GM08714 (cell line): ENCODE data around the gene ERCC1.
A peak's percentile ranks its signal among the peaks of the same experiment; 100 is the strongest.
"Not testable (repeated sequence)": the region's sequence is repeated elsewhere in the genome, so short reads cannot be mapped to it uniquely, and the experiment has no call there.

Experiments used
- H3K4me3 ChIP-seq: fragments of 200-500 bp; sonication (Bioruptor generic); 2 replicates; pipeline ENCODE4 v1.5.1; 2014; ENCODE audit warnings: mild to moderate bottlenecking, low read length, inconsistent platforms
- ZNF274 ChIP-seq: IDR thresholded peaks from 2 replicates; pipeline ENCODE4 v1.6.1; 2012; ENCODE audit warnings: mild to moderate bottlenecking, low read depth, low read length

ERCC1 gene

GRCh38 chr19:45408121-45408520 is 15.6 kb downstream of the ERCC1 start:
- H3K4me3 ChIP-seq: no peak overlapping the region

DNA sequence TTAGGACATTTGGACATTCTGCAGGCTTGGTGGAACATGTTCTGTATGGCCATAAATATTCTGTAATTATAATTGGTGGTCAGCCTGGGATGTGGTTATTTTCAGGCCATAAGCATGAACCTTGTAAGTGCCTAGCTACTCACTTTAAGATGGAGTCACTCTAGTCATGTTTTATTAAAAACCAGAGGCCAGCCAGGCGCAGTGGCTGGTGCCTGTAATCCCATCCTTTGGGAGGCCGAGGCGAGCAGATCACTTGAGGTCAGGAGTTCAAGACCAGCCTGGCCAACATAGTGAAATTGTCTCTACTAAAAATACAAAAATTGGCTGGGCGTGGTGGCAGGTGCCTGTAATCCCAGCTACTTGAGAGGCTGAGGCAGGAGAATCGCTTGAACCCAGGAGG is 16.1 kb downstream of the ERCC1 start:
- not testable (repeated sequence) for H3K4me3 ChIP-seq

More at GRCh38 chr19:45408121-45408520, 15.6 kb downstream of the ERCC1 start:
- no peak for TF ChIP-seq ZNF274

DNA sequence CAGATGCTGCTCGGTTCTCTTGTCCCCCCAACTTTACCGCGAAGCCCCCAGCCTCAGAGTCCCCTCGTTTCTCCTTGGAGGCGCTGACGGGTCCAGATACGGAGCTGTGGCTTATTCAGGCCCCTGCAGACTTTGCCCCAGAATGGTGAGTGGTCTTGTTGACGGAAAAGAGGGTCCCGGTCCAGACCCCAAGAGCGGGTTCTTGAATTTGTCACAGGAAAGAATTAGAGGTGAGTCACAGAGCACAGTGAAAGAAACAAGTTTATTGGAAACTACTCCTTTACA is 16.7 kb downstream of the ERCC1 start:
- no peak for TF ChIP-seq ZNF274
- H3K4me3 ChIP-seq: peak overlapping the region; percentile 91

DNA sequence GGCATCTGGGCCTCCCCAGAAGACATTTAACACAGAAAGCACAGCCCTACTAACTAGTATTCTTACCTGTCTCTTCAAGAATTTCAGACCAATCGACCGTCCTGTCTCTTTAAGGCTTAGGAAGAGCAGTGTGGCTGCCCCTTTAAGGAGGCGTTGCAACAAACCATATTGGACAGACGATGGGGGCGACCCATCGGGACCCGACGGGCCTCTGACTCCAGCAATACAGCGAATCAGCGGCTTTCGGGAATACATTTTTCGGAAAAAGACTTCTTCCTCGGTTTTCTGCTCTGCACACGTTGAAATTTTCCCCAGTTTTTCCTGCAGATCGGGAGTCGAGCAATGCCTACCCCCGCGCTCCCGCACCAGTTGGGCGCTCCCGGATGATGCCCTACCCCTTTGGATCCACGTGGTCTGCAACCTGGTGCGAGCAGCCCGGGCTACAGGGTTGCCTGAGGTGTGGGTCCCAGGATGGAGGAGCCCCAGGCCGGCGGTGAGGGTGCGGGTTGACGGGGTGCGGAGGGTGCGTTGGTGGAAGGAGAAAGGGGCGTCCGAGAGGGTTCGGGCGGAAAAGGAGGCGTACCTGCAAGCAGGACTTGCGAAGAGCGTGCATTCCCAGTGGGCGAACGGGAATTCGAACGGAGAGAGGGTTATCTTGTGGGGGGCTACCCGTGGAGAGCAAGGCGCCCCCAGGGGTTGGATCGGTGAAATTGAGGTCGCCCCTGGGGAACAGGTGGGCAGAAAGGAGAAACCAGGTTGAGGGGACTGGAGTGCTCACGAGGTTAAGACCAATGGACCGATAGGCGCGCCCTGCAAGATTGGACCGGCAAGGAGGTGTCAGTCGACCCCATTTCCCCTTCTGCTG is 17.3 kb downstream of the ERCC1 start, which contains the start of gene POLR1G:
Gene POLR1G (plus strand): TSS at position 419 of the 865 bp plus-strand sequence. CDS start 53 bp downstream, at position 472.
- peak within 1 kb of the TSS; percentile 91 for H3K4me3 ChIP-seq
- TF ChIP-seq ZNF274: no peak

DNA sequence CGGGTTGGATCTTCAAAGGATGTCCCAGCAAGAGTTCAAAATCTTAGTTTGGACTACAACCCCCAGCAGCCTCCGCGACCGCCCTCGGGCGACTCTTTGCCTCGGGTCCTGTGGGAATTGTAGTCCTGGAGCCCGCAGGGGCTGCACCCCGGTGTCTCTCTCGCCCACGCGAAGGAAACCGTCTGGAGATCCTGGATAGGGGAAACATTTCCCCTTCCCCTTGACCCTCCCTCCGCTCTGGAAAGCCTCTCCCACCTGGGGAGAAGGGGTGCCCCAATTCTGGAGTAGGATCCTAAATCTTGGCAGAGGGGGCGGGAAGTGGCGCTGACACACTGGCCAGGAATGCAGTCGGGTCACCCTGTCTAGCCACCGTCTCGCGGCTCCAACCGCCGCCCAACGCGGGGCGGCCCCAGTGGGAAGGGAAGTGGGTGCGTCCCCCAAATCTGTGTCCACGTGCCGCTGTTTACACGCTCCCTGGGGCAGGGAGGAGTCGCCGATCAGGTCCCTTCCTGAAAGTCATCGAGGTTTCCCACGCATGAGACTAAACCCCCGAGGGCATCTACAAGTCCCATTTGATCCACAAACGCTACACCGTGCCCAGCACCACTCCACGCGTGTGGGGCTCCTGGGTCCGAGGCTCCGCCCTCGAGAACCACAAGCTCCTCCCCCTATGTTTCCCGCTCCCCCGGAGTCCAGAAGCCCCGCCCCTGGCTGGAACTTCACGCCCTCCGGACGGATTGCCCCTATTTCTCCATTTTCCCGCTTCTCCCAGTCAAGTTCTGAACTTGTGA is 18.1 kb downstream of the ERCC1 start:
- TF ChIP-seq ZNF274: no peak
- peak overlapping the region; percentile 91 for H3K4me3 ChIP-seq

DNA sequence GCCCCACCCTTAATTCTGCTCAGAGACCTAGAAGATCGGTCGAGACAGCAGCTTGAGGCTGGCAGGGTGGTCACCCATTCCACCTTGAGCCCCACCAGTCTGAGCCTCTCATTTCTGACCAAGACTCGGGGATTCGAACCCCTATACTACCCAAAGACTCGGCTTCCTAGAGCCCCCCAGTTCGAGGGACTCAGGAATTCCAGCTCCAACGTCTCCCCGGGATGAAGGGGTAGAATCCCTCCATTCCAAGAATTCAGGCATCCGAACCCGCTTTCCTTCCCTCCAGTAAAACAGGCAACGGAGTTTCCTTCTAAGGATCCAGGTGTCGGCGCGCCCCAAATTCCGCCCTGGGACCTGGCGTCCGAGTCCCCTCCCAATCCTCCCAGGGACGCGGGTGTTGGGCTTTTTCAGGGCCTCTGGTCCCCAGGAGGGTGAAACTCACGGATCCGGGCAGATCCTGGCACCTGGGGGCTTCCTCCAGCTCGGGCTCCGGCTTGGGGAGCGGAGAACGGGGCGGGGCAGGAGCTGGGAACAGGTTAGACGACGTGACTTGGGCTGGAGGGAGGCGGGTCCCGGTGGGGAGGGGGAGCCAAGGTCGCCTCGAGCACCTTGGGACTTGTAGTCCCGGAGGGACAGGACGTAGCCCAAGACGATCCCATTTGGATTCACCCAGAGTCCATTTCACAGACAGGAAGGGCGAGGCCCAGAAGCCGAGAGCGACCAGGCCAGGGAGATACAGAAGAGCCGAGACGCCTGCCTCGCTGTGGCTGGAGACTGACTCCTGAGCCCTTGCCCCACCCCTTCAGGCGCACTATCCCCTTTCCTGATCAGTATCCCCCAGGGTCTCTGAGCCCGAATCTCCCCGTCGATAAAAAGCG is 18.9 kb downstream of the ERCC1 start, which contains the start of gene PPP1R13L:
Gene PPP1R13L (minus strand): TSS at position 513 of the 878 bp plus-strand sequence. CDS start 6,751 bp downstream, outside the sequence.
- TF ChIP-seq ZNF274: no peak
- peak within 1 kb of the TSS; percentile 91; the same call in 1 of the 2 replicates for H3K4me3 ChIP-seq

DNA sequence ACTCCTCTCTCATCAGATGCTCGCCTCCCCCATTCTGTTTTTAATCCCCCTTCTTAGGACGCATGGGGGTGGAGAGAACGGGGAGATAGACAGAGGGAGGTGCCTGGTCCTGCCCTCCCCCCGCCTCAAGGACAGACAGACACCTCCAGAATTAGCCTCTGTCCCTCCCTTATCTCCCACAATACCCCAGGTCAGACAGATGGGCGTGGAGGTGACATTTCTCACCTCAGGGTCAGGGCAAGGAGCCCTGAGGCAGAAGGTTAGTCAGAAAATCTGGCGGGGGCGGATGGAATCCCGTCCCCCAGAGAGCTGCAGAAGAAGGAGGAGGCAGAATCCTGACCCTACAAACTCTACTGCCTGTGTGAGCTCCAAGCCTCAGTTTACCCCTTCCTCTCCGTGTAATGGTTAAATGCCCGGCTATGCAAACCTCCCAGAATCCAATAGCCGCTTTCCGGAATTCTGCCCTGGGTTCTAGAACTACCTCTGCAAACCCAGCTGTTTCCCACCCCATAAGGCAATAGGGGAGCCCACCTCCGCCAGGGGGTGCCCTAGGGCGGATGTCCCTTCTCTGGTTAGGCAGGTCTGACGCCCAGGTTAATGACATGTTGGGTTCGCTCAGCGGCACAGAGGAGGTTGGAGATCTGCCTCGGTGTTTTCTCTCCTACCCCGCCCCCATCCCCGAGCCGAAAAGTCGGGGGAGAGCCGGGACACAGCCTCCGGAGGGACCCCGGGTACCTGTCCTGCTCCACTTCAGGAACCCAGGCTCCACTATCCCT is 19.7 kb downstream of the ERCC1 start:
- TF ChIP-seq ZNF274: no peak
- peak overlapping the region; percentile 91; the same call in 1 of the 2 replicates for H3K4me3 ChIP-seq

- no peak overlapping the region for H3K4me3 ChIP-seq
- TF ChIP-seq ZNF274: no peak
Measured at GRCh38 chr19:45403272-45403671, 20.4 kb downstream of the ERCC1 start.

GRCh38 chr19:45402298-45403061 is 21.2 kb downstream of the ERCC1 start:
- TF ChIP-seq ZNF274: no peak
- no peak overlapping the region for H3K4me3 ChIP-seq

DNA sequence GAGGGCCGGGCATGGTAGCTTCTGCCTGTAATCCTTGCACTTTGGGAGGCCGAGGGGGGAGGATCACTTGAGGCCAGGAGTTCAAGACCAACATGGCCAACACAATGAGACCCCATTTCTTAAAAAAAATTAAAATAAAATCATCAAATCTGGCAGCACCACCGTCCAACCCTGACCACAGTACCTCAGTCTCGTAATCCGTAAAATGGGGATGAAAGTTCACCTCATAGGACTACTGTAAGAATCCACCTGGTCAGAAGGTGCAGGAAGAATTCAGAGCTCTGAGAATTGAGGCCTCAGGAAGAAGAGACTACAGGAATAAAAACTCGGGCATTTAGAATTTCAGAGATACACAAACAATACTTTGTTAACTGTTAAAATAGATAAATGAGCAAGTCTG is 21.9 kb downstream of the ERCC1 start:
- H3K4me3 ChIP-seq: no peak overlapping the region
- no peak for TF ChIP-seq ZNF274

DNA sequence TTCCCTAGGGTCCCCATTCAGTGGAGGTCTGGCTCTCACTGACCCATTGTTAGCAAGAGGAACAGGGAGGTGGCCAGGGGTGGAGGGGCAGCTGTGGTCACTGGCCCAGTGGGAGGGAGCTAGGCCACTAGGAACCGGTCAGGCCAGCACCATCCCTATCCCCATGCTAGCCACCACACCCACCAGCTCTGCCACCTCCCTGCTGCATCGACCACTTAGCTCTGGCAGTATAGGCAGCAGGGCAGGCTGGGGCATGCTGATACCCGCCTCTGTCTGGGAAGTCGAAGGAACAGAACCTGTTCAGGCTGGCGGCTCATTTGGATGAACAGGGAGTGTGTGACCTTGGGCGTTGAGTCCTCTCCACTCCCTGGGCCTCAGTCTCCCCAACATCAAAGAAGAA is 23.5 kb downstream of the ERCC1 start:
- no peak overlapping the region for H3K4me3 ChIP-seq
- no peak for TF ChIP-seq ZNF274

DNA sequence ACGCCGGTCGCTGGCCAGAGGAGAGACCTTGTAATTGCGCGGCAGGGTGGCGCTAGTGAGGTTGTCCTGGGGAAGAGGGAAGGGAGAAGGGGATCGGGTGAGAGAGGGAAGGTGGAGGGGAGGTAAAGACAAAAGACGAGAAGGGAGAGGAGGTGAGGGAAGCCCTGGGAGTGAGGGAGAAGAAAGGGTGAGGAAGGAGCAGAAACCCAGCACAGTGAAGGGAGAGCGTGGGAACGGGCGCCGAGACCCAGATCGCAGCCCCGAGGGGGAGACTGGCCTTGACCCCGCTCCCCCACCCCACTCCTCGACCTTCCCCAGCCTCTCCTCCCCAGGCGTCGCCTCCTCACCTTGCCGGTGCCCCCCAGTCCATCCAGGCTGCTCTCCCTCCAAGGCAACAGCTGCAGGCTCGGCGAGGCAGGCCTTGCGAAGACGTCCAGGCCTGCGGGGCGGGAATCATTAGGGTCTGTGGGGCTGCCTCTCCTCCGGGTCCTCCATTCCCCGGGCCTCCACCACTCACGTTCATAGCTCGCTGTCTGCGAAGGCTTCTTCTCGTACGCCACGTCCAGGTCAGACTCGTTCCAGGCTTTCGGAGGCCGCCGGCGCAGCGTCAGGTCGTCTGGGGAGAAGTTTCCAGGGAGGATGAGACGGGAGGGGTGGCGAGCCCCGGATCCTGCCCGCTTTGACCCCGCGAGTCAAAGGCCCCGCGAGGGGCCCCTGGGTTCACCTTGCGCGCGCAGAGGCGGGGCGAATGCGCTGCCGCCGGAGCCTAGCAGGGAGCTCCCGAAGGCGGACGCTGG is 27.7 kb downstream of the ERCC1 start:
- TF ChIP-seq ZNF274: no peak
- H3K4me3 ChIP-seq: no peak overlapping the region
